HL-60 (cell line): ENCODE measurements around the gene ACAA1.
A peak's percentile ranks its signal among the peaks of the same experiment; 100 is the strongest.

ENCODE experiments used
- DNase-seq, 2 experiments: peaks; one replicate each; pipeline ENCODE4 v3.0.0-alpha.2; 2010 to 2020; ENCODE audit warnings: low read depth in 1 of 2, low spot score in 1 of 2
- H3K27ac ChIP-seq: fragments of 250-450 bp; sonication (Bioruptor Pico); replicated peaks from 2 replicates; pipeline ENCODE4 v1.5.1; 2020; ENCODE audit warnings: mild to moderate bottlenecking, moderate library complexity
- H3K27me3 ChIP-seq: fragments of 250-450 bp; sonication (Bioruptor Pico); 2 replicates; pipeline ENCODE4 v1.5.1; 2021; ENCODE audit warnings: mild to moderate bottlenecking, moderate library complexity; ENCODE audit not compliant: insufficient read depth, poor library complexity, severe bottlenecking
- H3K4me3 ChIP-seq: replicated peaks from 2 replicates; pipeline ENCODE4 v1.5.1; 2011; ENCODE audit warnings: mild to moderate bottlenecking, control low read depth, low read length; ENCODE audit not compliant: insufficient read depth
- CTCF ChIP-seq: IDR thresholded peaks from one replicate; pipeline ENCODE4 v1.5.1; 2011; ENCODE audit warnings: low read length, control low read depth, inconsistent platforms; ENCODE audit not compliant: insufficient read depth
- GABPA ChIP-seq: IDR thresholded peaks from 2 replicates; pipeline ENCODE4 v1.6.1; 2012; ENCODE audit warnings: low read depth
- POLR2AphosphoS5 ChIP-seq: IDR thresholded peaks from 2 replicates; pipeline ENCODE4 v1.6.1; 2012; ENCODE audit warnings: low read depth
- REST ChIP-seq: IDR thresholded peaks from 2 replicates; pipeline ENCODE4 v1.6.1; 2012; ENCODE audit warnings: low read depth; ENCODE audit not compliant: insufficient replicate concordance
- SPI1 ChIP-seq: IDR thresholded peaks from 2 replicates; pipeline ENCODE4 v1.6.1; 2012; ENCODE audit warnings: low read depth, mild to moderate bottlenecking, borderline replicate concordance

ACAA1 gene

GRCh38 chr3:38119248-38119544 lies 17.7 kb downstream of the ACAA1 start:
- no peaks in the 10 kb centered on the region for H3K27me3 ChIP-seq
- no peak for DNase-seq
- no peak overlapping the region for H3K27ac ChIP-seq
- no peak overlapping the region for H3K4me3 ChIP-seq
- TF ChIP-seq REST (no peak), POLR2AphosphoS5 (no peak), CTCF (no peak), GABPA (no peak)

- TF ChIP-seq CTCF (no peak), SPI1 (no peak; the same call in 1 of the 2 replicates), GABPA (no peak), REST (no peak), POLR2AphosphoS5 (no peak)
- H3K27ac ChIP-seq, result no peak overlapping the region
- no peak for DNase-seq
- H3K27me3 ChIP-seq, result no peaks in the 10 kb centered on the region
- no peak overlapping the region for H3K4me3 ChIP-seq
Observed at GRCh38 chr3:38118421-38119247, 18.3 kb downstream of the ACAA1 start.

- Histone ChIP-seq H3K4me3 (no peak overlapping the region), H3K27ac (no peak overlapping the region), H3K27me3 (no peaks in the 10 kb centered on the region)
- no peak for TF ChIP-seq REST
- TF ChIP-seq GABPA, result no peak
- peak; percentile 82 for TF ChIP-seq CTCF
- no peak for TF ChIP-seq SPI1
- TF ChIP-seq POLR2AphosphoS5, result peak; percentile 34; the same call in 1 of the 2 replicates
- DNase-seq, result peak; percentile 81 to 88
Observed at GRCh38 chr3:38117748-38118420, 19.0 kb downstream of the ACAA1 start.
